ENCODE data around the gene SCCPDH.

SCCPDH gene

GRCh38 chr1:246753670-246754535 is 29.7 kb downstream of the SCCPDH start:
- DNase-seq (ENCODE audit: low read depth): peak; percentile 47

- no peak for DNase-seq (ENCODE audit: low read depth)
These were observed 31.2 kb downstream of the SCCPDH start for GRCh38 chr1:246755419-246755818.

- no peak for DNase-seq (ENCODE audit: low read depth)
These were observed 36.5 kb downstream of the SCCPDH start for GRCh38 chr1:246760422-246761347.

- DNase-seq (ENCODE audit: low read depth): peak; percentile 29
These were observed 37.2 kb downstream of the SCCPDH start for GRCh38 chr1:246761396-246761795.

DNA sequence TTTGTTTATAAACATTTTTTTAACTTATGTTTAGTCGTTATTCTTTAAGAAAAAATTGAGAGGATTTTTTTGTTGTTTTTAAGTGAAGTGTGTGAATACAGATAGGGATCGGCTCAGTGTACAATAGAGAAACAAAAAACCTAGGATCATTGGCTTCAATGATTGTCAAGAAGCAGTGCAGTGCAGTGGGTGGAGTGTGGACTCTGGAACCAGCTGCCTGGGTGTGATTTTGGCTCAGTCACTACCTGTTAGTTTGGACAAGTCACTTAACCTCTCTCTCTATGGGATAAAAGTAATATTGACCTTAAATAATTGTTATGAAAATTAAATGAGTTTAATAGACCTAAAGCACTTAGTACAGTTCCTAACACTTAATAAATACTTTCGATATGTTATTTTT is 41.3 kb downstream of the SCCPDH start:
- DNase-seq (ENCODE audit: low read depth): no peak

DNA sequence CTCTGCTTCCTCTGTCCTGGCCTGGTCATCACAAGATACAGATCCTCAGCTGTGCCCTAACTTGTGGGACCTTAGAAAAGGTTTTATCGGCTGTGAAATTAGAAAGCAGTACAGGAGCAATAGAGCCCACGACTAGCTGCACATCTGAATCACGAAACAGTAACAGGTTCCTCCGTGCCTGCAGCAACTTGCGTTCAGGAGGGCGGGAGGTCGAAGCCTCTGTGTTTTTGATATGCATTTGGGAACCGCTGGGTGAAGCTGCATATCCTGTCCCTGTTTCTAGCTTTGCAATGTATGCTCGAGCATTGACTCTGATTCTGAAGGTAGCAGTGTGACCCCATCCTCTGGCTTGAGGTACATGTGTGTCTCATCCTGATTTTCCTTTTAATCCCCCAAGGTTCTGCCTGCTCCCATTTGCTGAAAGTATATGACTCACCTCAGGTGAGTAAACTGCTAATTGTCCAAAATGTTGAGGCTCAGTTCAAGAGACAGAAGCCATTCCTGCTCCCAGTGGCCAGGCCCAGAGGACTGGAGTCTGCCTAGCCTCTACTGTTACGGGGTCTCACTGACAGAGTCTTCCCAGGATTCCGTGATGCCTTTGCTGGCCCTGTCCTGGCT is 44.3 kb downstream of the SCCPDH start:
- no peak for DNase-seq (ENCODE audit: low read depth)

GRCh38 chr1:246769306-246769705 is 45.1 kb downstream of the SCCPDH start:
- DNase-seq (ENCODE audit: low read depth): peak; percentile 99

GRCh38 chr1:246771366-246771765 is 47.2 kb downstream of the SCCPDH start:
- no peak for DNase-seq (ENCODE audit: low read depth)

GRCh38 chr1:246772686-246773085 is 48.5 kb downstream of the SCCPDH start:
- DNase-seq (ENCODE audit: low read depth): no peak

- DNase-seq (ENCODE audit: low read depth): no peak
These were observed 49.0 kb downstream of the SCCPDH start for GRCh38 chr1:246773213-246773641.

DNA sequence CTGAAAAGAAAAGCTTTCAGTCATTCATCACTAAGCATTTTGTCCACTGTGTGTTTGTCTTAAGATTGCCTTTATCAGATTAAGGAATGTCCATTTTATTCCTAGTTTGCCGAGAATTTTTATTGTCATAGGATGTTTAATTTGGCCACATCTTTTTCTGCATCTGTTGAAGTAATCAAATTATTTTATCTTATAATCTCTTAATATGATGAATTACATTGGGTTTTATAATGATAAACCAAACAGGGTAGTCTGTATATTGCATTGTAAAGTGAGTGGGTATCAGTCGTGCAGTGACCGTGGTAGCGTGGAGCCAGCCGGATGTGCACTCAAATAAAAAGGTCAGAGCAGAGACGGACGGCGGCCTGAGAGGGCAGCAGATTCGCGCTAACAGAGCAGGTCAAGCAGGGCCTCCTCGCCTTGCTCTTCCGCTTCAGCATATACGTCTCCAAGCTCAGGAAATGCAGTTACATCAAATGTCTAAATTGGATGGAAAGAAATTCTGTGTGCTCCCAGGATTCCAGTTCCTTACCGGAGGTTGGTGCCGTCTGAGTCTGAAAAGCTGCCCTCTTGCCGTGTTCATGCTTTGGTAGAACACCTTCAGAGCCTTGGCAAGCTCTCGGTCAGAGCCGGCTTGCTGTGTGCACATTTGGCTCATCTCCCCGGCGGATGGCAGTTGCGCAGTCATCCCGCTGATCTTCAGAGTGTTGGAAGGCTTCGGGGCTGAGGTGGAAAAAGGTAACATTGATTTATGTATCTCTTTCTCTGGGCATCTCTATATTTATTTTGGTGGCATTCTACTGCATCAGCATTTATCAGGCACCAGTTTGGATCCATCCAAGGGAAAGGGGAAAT is 51.5 kb downstream of the SCCPDH start:
- no peak for DNase-seq (ENCODE audit: low read depth)

- DNase-seq (ENCODE audit: low read depth): no peak
These were observed 52.7 kb downstream of the SCCPDH start for GRCh38 chr1:246776923-246777322.

DNA sequence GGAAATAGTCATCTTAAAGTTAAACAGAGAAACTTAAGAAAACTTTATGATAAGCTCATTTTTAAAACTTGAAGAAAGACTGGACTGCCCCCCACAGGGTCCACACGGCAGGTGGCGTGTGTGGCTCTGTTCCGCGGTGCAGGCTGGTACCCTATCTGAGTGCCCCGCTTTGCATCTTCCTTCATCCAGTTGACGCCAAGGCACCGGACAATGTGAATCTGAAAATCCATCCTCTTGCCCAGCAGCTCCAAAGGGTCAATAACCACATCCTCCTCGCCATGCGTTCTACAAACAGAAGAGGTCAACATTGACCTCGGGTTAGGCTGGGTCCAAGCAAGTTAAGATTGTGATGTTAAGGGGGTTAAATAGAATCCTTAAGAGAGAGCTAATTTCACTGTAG is 54.5 kb downstream of the SCCPDH start:
- DNase-seq (ENCODE audit: low read depth): no peak

DNA sequence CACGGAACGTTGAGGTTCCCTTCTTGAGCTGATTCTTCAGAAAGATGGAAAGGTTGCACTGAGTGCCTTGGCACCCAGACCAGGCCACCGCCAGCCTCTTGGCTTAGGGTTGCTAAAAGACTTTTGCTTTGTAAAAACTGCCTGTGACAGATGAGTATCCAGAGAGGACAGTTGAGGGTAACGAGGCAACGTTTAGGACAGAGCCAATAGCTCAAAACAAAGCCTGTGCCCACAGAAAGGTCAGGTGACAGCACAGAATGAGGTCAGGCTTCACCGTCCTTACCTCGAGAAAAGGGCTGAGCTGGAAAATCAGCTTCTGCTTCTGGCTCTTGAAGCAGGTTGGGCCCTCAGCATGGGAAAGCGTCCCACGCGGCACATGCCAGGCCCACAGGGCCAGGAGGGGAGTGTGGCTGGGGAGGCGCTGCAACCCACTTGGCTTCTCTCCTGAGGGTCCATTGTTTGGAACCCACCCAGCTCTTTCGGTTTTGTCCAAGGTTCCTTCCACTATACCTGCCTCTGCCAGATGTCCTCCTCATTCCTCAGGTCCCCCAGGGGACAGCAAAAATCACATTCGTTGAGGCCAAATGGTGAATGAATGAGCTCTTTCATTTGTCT is 55.5 kb downstream of the SCCPDH start:
- no peak for DNase-seq (ENCODE audit: low read depth)

DNA sequence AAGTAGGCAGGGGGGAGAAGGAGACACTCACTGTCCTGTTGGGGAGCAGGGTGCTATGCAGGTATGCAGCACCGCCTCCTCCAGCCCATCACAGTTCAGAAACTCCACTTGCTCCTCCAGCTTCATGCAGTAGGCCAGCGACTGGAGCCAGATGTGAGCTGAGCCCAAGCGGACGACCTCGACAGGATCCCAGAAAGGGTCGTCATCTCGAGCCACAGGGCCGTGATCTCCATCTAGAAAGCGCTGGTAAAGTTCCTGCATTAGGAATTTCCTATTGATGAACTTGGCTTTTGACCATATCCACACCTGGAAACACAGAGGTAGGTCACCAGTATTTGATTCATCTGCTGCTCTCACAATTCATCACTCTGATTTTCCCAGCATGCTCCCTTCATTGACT is 56.1 kb downstream of the SCCPDH start:
- DNase-seq (ENCODE audit: low read depth): no peak

DNA sequence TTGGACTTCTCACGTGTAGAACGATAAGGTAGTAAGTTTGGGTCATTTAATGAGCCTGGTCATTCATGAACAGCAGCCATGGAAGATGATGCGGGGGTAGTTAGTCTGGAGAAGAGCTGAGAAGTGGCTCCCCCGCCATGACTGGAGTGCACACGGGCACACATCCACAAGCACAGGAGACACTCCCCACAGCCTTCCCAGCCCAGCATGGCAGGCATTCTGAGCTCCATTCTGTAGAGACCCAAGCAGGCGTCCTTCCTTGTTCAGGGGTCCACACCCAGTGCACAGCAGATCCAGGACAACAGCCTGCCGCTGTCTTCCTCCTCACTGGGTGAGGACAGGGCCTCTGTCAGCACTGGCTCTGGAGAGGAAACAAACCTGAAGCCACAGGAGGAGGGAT is 57.0 kb downstream of the SCCPDH start:
- no peak for DNase-seq (ENCODE audit: low read depth)

DNA sequence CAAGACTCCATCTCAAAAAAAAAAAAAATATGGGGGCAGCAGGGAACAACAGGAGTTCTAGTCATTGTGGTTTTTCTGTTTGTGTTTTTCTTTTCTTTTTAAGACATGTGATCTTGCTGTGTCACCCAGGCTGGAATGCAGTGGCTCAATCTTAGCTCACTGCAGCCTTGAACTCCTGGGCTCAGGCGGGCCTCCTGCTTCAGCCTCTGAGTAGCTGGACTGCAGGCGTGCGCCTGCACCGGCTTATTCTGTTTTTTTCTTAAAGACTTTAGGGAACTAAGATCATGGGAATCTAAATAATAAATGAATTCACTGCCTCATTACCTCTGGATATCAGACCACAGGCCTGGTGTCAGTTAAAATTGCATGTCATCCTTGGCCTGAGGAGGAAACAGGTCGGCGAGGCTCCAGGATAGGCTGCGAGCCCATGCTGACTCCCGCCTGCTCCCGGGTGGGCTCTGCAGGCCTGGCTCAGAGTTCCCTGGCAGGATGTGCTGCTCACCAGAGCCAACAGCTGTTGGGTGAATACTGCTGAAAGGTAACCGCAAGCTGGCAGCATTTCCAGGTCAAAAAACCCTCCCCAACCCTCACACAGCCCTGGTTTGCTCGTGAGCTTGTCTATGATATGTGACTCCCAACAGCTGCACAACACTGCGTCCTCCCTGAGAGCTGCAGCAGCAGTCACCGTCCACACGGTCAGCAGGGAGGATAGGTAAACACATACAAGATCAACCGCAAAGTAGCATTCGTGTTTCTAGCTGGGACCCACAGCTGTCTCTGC is 58.1 kb downstream of the SCCPDH start:
- peak; percentile 76 for DNase-seq (ENCODE audit: low read depth)

DNA sequence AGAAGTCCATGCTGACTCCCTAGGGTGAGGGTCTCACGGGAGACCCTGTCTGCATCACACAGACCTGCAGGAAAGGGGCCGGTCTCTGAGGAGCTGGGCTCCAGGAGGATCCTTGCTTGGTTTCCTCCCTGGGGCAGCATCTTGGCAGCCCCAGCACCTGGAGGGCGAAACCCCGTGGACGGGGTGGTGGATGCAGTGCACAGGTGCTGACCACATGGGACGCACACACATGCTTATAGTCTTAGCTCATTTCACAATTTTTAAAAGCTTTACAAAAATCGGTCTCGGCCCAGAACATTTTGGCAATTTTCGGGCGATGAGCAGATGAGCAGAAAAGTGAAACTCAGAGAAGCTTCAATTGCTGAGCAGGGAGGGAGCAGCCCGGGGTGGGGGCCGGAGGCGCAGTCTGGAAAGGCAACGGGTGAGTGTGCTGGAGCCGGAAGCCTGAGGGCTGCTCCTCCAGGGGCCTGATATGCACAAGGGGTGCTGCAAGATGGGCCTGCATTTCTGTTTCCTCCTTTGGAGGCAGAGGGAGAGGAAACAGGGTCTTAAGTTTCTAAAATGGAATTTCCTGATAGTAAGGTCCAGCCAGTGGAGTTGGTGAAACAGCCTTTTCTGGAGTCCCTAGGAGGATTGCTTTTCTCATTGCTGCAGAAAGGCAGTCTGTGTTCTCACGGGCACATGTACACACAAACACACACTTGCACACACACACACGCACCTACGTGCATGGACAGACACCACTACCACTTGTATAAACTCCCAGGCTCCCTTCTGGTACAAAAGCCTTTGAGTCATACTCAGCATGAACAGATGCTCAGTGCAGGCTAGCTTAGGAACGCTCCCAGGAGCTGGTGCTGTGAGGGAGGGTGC is 60.6 kb downstream of the SCCPDH start:
- peak; percentile 32 for DNase-seq (ENCODE audit: low read depth)

GRCh38 chr1:246785494-246786111 is 61.4 kb downstream of the SCCPDH start:
- no peak for DNase-seq (ENCODE audit: low read depth)
